HUDEP-2 (cell line): ENCODE data around the gene LMLN.
"Not testable (repeated sequence)": the region's sequence is repeated elsewhere in the genome, so short reads cannot be mapped to it uniquely, and the experiment has no call there.

Source experiments
- DNase-seq, 76 experiments: peaks; one replicate each; lab custom pipeline; 2025; ENCODE audit not compliant: unreplicated experiment in 76 of 76; lab: John Stamatoyannopoulos, UW

The LMLN gene

GRCh38 chr3:197956626-197956988, 3.4 kb upstream of the LMLN start:
- DNase-seq: no peak

GRCh38 chr3:197957790-197958133, 2.3 kb upstream of the LMLN start:
- DNase-seq: no peak

- no peak for DNase-seq
Measured at GRCh38 chr3:197958346-197958745, 1.7 kb upstream of the LMLN start.

- DNase-seq: not testable (repeated sequence)
Measured at GRCh38 chr3:197958848-197959247, 1.2 kb upstream of the LMLN start.

GRCh38 chr3:197959500-197959890, 522 bp upstream of the LMLN start:
- no peak for DNase-seq

GRCh38 chr3:197960694-197961581, 921 bp downstream of the LMLN start:
- DNase-seq: peak in 14 of 76 experiments; percentile 17 to 66 (median 47)

- DNase-seq: no peak
Measured at GRCh38 chr3:197961582-197961945, 1.5 kb downstream of the LMLN start.

- DNase-seq: no peak
Measured at GRCh38 chr3:197963019-197963637, 3.1 kb downstream of the LMLN start.

- DNase-seq: peak in 2 of 76 experiments; percentile 15 to 35
Measured at GRCh38 chr3:197967337-197967989, 7.4 kb downstream of the LMLN start.

GRCh38 chr3:197970588-197970987, 10.6 kb downstream of the LMLN start:
- no peak for DNase-seq

GRCh38 chr3:197974016-197974415, 14.0 kb downstream of the LMLN start:
- no peak for DNase-seq

- DNase-seq: no peak
Measured at GRCh38 chr3:197975311-197975710, 15.3 kb downstream of the LMLN start.

GRCh38 chr3:197983076-197983475, 23.1 kb downstream of the LMLN start:
- DNase-seq: no peak

GRCh38 chr3:197989651-197990050, 29.6 kb downstream of the LMLN start:
- DNase-seq: peak in 1 of 76 experiments; percentile 3

- DNase-seq: no peak
Measured at GRCh38 chr3:197994736-197995135, 34.7 kb downstream of the LMLN start.

GRCh38 chr3:197996855-197997254, 36.8 kb downstream of the LMLN start:
- DNase-seq: no peak

- no peak for DNase-seq
Measured at GRCh38 chr3:197997936-197998335, 37.9 kb downstream of the LMLN start.

- DNase-seq: no peak
Measured at GRCh38 chr3:198017090-198017489, 57.1 kb downstream of the LMLN start.

GRCh38 chr3:198018416-198018815, 58.4 kb downstream of the LMLN start:
- no peak for DNase-seq

GRCh38 chr3:198019115-198019514, 59.1 kb downstream of the LMLN start:
- DNase-seq: no peak

- DNase-seq: no peak
Measured at GRCh38 chr3:198021320-198021719, 61.3 kb downstream of the LMLN start.

GRCh38 chr3:198022604-198023003, 62.6 kb downstream of the LMLN start:
- DNase-seq: no peak
